ENCODE measurements around the gene IRAK1.

The IRAK1 gene

DNA sequence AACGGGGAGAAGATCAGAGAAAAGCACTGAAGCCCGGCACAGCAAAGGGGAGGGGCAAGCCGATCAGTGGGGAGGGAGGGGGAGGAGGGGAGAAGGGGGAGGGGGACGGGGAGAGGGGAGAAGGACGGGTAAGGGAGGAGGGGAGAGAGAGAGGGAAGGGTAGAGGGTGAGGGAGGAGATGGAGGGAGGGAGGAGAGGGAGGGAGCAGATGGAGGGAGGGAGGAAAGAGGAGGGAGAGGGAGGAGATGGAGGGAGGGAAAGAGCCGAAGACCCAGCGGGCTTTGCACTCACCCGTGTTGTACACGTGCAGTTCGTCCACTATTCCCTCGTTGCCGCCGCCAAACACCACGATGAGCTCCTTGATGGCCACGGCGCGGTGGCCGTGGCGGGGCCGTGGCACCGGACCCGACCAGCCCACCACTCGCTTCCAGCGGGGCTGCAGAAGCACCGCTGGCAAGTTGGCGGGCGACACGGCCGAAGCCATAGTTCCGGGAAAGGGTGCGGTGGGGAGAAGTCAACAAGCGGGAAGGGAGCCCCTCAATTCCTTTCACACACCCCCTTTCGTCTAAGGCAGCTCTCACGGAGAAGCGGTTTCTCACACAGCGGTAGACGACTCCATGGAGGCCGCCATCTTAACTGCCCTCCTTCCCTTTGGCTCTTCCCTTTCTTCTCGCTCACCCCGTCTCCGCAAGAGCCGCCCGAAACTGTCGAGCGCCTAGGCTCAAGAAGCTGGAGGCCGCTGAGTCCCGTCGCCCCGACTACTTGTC lies 49.2 kb downstream of the IRAK1 start (continued):
- TF ChIP-seq ZNF514 (tag by site-specific recombination; IDR thresholded peaks at IDR 0.05) (no peak), KLF16 (tag by site-specific recombination; IDR thresholded peaks at IDR 0.05) (peak; percentile 17), ZNF664 (tag by site-specific recombination; IDR thresholded peaks at IDR 0.05) (no peak), HOXA7 (CRISPR knock-in tag; IDR thresholded peaks at IDR 0.05; ENCODE audit: borderline replicate concordance) (no peak), ZNF335 (tag by site-specific recombination; conservative IDR thresholded peaks at IDR 0.05) (no peak; the same call in none of the 2 replicates), KLF10 (tag by site-specific recombination; IDR thresholded peaks at IDR 0.05) (no peak; the same call in none of the 2 replicates), ZNF623 (tag by site-specific recombination; IDR thresholded peaks at IDR 0.05) (no peak), ZNF704 (tag by site-specific recombination; IDR thresholded peaks at IDR 0.05) (no peak), ZNF24 (tag by site-specific recombination; IDR thresholded peaks at IDR 0.05) (no peak), SP2 (tag by site-specific recombination; IDR thresholded peaks at IDR 0.05) (peak; percentile 83), ZNF37A (tag by site-specific recombination; IDR thresholded peaks at IDR 0.05) (no peak), GLI2 (tag by site-specific recombination; IDR thresholded peaks at IDR 0.05; ENCODE audit: borderline replicate concordance, low read depth) (no peak), GLI4 (tag by site-specific recombination; IDR thresholded peaks at IDR 0.05) (no peak), ZBTB44 (tag by site-specific recombination; IDR thresholded peaks at IDR 0.05) (no peak), HIC1 (tag by site-specific recombination; IDR thresholded peaks at IDR 0.05) (no peak), KLF17 (tag by site-specific recombination; IDR thresholded peaks at IDR 0.05) (peak; percentile 94), MEIS1 (CRISPR knock-in tag; IDR thresholded peaks at IDR 0.05; ENCODE audit: borderline replicate concordance) (no peak), SALL2 (tag by site-specific recombination; IDR thresholded peaks at IDR 0.05; ENCODE audit: borderline replicate concordance) (no peak; the same call in 1 of the 2 replicates), ZNF398 (tag by site-specific recombination; IDR thresholded peaks at IDR 0.05) (peak; percentile 100), REPIN1 (tag by site-specific recombination; IDR thresholded peaks at IDR 0.05; ENCODE audit: low read depth) (no peak), ZNF626 (tag by site-specific recombination; IDR thresholded peaks at IDR 0.05) (no peak), ZNF302 (tag by site-specific recombination; IDR thresholded peaks at IDR 0.05; ENCODE audit: low read depth) (no peak)
- TF ChIP-seq, protein P1, sequence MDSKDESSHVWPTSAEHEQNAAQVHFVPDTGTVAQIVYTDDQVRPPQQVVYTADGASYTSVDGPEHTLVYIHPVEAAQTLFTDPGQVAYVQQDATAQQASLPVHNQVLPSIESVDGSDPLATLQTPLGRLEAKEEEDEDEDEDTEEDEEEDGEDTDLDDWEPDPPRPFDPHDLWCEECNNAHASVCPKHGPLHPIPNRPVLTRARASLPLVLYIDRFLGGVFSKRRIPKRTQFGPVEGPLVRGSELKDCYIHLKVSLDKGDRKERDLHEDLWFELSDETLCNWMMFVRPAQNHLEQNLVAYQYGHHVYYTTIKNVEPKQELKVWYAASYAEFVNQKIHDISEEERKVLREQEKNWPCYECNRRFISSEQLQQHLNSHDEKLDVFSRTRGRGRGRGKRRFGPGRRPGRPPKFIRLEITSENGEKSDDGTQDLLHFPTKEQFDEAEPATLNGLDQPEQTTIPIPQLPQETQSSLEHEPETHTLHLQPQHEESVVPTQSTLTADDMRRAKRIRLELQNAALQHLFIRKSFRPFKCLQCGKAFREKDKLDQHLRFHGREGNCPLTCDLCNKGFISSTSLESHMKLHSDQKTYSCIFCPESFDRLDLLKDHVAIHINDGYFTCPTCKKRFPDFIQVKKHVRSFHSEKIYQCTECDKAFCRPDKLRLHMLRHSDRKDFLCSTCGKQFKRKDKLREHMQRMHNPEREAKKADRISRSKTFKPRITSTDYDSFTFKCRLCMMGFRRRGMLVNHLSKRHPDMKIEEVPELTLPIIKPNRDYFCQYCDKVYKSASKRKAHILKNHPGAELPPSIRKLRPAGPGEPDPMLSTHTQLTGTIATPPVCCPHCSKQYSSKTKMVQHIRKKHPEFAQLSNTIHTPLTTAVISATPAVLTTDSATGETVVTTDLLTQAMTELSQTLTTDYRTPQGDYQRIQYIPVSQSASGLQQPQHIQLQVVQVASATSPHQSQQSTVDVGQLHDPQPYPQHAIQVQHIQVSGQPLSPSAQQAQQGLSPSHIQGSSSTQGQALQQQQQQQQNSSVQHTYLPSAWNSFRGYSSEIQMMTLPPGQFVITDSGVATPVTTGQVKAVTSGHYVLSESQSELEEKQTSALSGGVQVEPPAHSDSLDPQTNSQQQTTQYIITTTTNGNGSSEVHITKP (tag by site-specific recombination; IDR thresholded peaks at IDR 0.05), result peak; percentile 64; the same call in 1 of the 2 replicates
- TF ChIP-seq, protein P2, sequence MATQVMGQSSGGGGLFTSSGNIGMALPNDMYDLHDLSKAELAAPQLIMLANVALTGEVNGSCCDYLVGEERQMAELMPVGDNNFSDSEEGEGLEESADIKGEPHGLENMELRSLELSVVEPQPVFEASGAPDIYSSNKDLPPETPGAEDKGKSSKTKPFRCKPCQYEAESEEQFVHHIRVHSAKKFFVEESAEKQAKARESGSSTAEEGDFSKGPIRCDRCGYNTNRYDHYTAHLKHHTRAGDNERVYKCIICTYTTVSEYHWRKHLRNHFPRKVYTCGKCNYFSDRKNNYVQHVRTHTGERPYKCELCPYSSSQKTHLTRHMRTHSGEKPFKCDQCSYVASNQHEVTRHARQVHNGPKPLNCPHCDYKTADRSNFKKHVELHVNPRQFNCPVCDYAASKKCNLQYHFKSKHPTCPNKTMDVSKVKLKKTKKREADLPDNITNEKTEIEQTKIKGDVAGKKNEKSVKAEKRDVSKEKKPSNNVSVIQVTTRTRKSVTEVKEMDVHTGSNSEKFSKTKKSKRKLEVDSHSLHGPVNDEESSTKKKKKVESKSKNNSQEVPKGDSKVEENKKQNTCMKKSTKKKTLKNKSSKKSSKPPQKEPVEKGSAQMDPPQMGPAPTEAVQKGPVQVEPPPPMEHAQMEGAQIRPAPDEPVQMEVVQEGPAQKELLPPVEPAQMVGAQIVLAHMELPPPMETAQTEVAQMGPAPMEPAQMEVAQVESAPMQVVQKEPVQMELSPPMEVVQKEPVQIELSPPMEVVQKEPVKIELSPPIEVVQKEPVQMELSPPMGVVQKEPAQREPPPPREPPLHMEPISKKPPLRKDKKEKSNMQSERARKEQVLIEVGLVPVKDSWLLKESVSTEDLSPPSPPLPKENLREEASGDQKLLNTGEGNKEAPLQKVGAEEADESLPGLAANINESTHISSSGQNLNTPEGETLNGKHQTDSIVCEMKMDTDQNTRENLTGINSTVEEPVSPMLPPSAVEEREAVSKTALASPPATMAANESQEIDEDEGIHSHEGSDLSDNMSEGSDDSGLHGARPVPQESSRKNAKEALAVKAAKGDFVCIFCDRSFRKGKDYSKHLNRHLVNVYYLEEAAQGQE (tag by site-specific recombination; IDR thresholded peaks at IDR 0.05), result no peak
